ENCODE data around the gene ZBBX. TPM values are rescaled to one million over a fixed set of nuclear protein-coding genes. Genes with fewer than 3 reads are reported as not detected.

The ZBBX gene
- total and polyA plus RNA-seq, 2 of the 8 experiments (the other 6 are each of a cell fraction or from before 2014, with no cell fraction given): 0.17 to 0.84 TPM

- Histone ChIP-seq H4K8ac (ENCODE audit: extremely low read depth, insufficient read depth, low read length) (no peak overlapping the region), H2BK15ac (ENCODE audit: low read length) (no peak overlapping the region), H3K56ac (replicated peaks; ENCODE audit: insufficient read length, low read depth, low read length) (no peak overlapping the region), H3K14ac (ENCODE audit: insufficient read length) (no peak overlapping the region), H3K4ac (replicated peaks; ENCODE audit: insufficient read length, low read depth, low read length) (no peak overlapping the region), H3K4me1 (replicated peaks in 1 of 4; ENCODE audit: control insufficient read depth in 3 of 4, insufficient read depth in 4 of 4, low read length in 3 of 4) (no peaks in the 10 kb centered on the region), H4K20me1 (replicated peaks in 1 of 2; ENCODE audit: control insufficient read depth in 1 of 2, insufficient read depth in 2 of 2, low read length in 2 of 2) (no peaks in the 10 kb centered on the region), H3K79me2 (ENCODE audit: control insufficient read depth in 1 of 2, insufficient read depth in 2 of 2, low read length in 2 of 2) (no peaks in the 10 kb centered on the region), H3K23ac (ENCODE audit: insufficient read length) (no peak overlapping the region), H3K79me1 (ENCODE audit: low read depth, low read length) (no peaks in the 10 kb centered on the region), H3K4me3 (ENCODE audit: extremely low read depth in 1 of 4, insufficient read depth in 2 of 4, low read depth in 3 of 4, low read length in 4 of 4) (no peak overlapping the region), H3K27me3 (replicated peaks in 1 of 4; ENCODE audit: control insufficient read depth in 3 of 4, extremely low read depth in 1 of 4, insufficient read depth in 3 of 4, low read length in 3 of 4) (no peaks in the 10 kb centered on the region), H2BK120ac (replicated peaks; ENCODE audit: low read depth, low read length) (no peak overlapping the region), H3K27ac (ENCODE audit: low read depth, low read length) (no peak overlapping the region), H4K91ac (replicated peaks; ENCODE audit: insufficient read length, low read length) (no peak overlapping the region), H2AK5ac (ENCODE audit: low read depth, low read length) (no peak overlapping the region), H2BK5ac (ENCODE audit: low read depth, low read length) (no peak overlapping the region), H3K9ac (replicated peaks in 1 of 4; ENCODE audit: extremely low read depth in 1 of 4, low read depth in 3 of 4, low read length in 3 of 4) (no peak overlapping the region), H3K23me2 (ENCODE audit: low read depth, low read length) (no peaks in the 10 kb centered on the region), H3K9me3 (ENCODE audit: insufficient read depth in 2 of 2, low read depth in 1 of 2, low read length in 1 of 2) (no peaks in the 10 kb centered on the region), H4K5ac (ENCODE audit: insufficient read length, low read depth, low read length) (no peak overlapping the region), H2AFZ (ENCODE audit: low read length) (no peak overlapping the region), H3K36me3 (ENCODE audit: control insufficient read depth in 2 of 4, insufficient read depth in 4 of 4, low read length in 3 of 4) (no peaks in the 10 kb centered on the region), H2BK20ac (ENCODE audit: low read length) (no peak overlapping the region), H2BK12ac (ENCODE audit: low read depth, low read length) (no peak overlapping the region), H3K4me2 (ENCODE audit: insufficient read depth in 1 of 2, low read depth in 2 of 2, low read length in 2 of 2) (no peak overlapping the region), H3K18ac (ENCODE audit: extremely low read depth, low read length) (no peak overlapping the region)
- FAIRE-seq: no peak
- 90% methylated on average over 2 of the region's 2 CpGs; no CpG with 5 or more reads in 1 of the 2 experiments for WGBS, 2 experiments (ENCODE audit: extremely low coverage in 1 of 2, insufficient coverage in 1 of 2, insufficient read length in 1 of 2, insufficient replicate concordance in 2 of 2, low coverage in 1 of 2, low lambda C conversion rate in 2 of 2, missing lambda C conversion rate in 1 of 2)
- ChIA-PET POLR2A (ENCODE audit: partially characterized antibody) (no interaction called here), CTCF (ENCODE audit: partially characterized antibody) (interaction anchor here (0.7 kb wide), 1 partner anchor 840 kb away, joined by 3 read pairs; no protein-coding TSS in a partner anchor)
- DNase-seq (ENCODE audit: low read depth in 1 of 2, low spot score in 2 of 2): no peak
- TF ChIP-seq TAF7 (optimal IDR thresholded peaks at IDR 0.05; ENCODE audit: borderline replicate concordance, low read depth, low read length): no peak
- no peak for TF ChIP-seq CREB1 (IDR thresholded peaks at IDR 0.05)
- TF ChIP-seq RBBP5 (IDR thresholded peaks at IDR 0.05; ENCODE audit: borderline replicate concordance, low read depth, low read length): no peak
- TF ChIP-seq KDM1A (IDR thresholded peaks at IDR 0.05; ENCODE audit: borderline replicate concordance, low read length): no peak
- TF ChIP-seq TEAD4 (IDR thresholded peaks at IDR 0.05; ENCODE audit: low read depth, low read length): no peak
- TF ChIP-seq EP300 (IDR thresholded peaks at IDR 0.05; ENCODE audit: borderline replicate concordance in 1 of 2, low read depth in 2 of 2, low read length in 2 of 2): no peak
- no peak for TF ChIP-seq HDAC6 (IDR thresholded peaks at IDR 0.05; ENCODE audit: low read depth, low read length)
- TF ChIP-seq E2F6 (IDR thresholded peaks at IDR 0.05): no peak
- no peak for TF ChIP-seq SUZ12 (IDR thresholded peaks at IDR 0.05; ENCODE audit: low read length)
- no peak for TF ChIP-seq NANOG (IDR thresholded peaks at IDR 0.05; ENCODE audit: insufficient read depth, low read depth, low read length, poor library complexity, severe bottlenecking)
- TF ChIP-seq TCF12 (IDR thresholded peaks at IDR 0.05; ENCODE audit: low read depth, low read length): no peak
- no peak for TF ChIP-seq POU5F1 (IDR thresholded peaks at IDR 0.05; ENCODE audit: low read depth, low read length)
- no peak for TF ChIP-seq JUN (IDR thresholded peaks at IDR 0.05; ENCODE audit: low read depth, low read length)
- no peak for TF ChIP-seq ZNF274 (IDR thresholded peaks at IDR 0.05; ENCODE audit: borderline replicate concordance, extremely low read depth, low read length)
- TF ChIP-seq SP2 (IDR thresholded peaks at IDR 0.05; ENCODE audit: low read length): no peak
Measured at GRCh38 chr3:167318306-167318705, 61.8 kb downstream of the ZBBX start.
